Muscle layer of colon (tissue), 2 donors: Measurements from ENCODE around the gene LPAR4.
"Not testable (repeated sequence)": the region's sequence is repeated elsewhere in the genome, so short reads cannot be mapped to it uniquely, and the experiment has no call there.

Experiments used
- H3K27ac ChIP-seq: one replicate; pipeline ENCODE4 v1.7.0; 2013; ENCODE audit warnings: low read depth, mild to moderate bottlenecking, low read length, moderate library complexity
- H3K27me3 ChIP-seq, 2 donors: one replicate each; pipeline ENCODE4 v1.7.0; 2013; ENCODE audit warnings: low read length in 2 of 2, mild to moderate bottlenecking in 2 of 2; ENCODE audit not compliant: insufficient read depth in 2 of 2, control insufficient read depth in 1 of 2
- H3K36me3 ChIP-seq: one replicate; pipeline ENCODE4 v1.7.0; 2013; ENCODE audit warnings: mild to moderate bottlenecking, low read length; ENCODE audit not compliant: insufficient read depth
- H3K4me1 ChIP-seq: one replicate; pipeline ENCODE4 v1.7.0; 2013; ENCODE audit warnings: mild to moderate bottlenecking, low read length; ENCODE audit not compliant: insufficient read depth
- H3K4me3 ChIP-seq, 2 donors: one replicate each; pipeline ENCODE4 v1.7.0; 2013; ENCODE audit warnings: low read length in 2 of 2, low read depth in 1 of 2, mild to moderate bottlenecking in 1 of 2, moderate library complexity in 1 of 2
- H3K9ac ChIP-seq: one replicate; pipeline ENCODE4 v1.7.0; 2013; ENCODE audit warnings: low read length
- H3K9me3 ChIP-seq: one replicate; pipeline ENCODE4 v1.7.0; 2013; ENCODE audit warnings: mild to moderate bottlenecking, low read length
- donor health status: abdominal sarcoma.
- donor health status: Adenocarcinoma of cecum.

LPAR4 gene

DNA sequence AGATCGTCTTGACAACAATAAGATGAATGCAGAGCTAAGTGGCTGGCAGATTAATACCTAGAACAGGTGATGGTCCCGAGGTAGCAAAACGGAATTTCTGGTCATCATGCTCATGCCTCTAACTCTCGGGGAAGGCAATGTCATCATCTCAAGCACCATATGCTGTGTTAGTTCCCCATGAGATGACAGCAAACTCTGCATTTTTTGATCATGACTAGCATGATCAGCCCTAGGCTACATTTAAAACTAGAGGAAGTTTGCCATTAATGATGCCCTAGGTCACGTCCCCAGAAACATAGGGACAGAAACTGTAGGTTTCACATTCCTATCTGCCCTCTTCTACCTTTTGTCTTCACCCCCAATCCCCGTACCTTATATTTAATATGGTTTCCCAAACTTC, 11.6 kb downstream of the LPAR4 start:
- Histone ChIP-seq H3K4me1 (no peaks in the 10 kb centered on the region), H3K4me3 (no peak overlapping the region), H3K9me3 (no peaks in the 10 kb centered on the region), H3K27ac (no peak overlapping the region), H3K9ac (no peak overlapping the region), H3K27me3 (no peaks in the 10 kb centered on the region), H3K36me3 (no peaks in the 10 kb centered on the region)

DNA sequence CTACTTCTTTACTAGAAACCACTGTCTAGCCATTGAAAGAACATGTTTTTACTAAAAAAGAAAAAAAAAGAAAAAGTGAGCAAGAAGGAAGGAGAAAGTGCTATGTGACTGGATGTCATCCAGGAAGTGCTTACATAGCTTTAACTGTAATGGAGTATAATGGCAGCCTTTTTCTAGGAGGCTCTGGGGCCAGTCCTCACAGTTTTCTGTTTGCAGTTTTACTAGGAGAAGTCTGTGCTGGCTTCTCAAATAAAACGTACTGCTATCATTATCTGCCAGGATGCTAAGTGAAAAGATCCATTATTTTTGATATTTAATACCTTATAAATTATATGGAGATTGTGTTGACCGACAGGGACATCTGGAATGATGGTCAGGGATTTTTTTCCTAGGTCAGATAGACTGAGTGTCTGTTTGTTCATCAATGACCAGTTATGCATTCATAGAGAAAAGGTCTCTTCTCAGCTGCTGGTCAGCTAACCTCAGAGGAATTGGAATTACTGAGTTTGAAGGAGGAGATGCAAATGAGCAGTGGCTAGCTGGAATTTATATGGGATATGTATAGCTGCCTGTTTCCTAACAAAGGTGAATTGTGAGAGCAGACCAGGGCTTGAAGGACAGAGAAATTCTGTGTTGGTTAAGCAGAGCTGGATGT, 21.7 kb downstream of the LPAR4 start:
- H3K4me1 ChIP-seq, result no peaks in the 10 kb centered on the region
- H3K9ac ChIP-seq, result no peak overlapping the region
- H3K36me3 ChIP-seq, result no peaks in the 10 kb centered on the region
- no peaks in the 10 kb centered on the region for H3K9me3 ChIP-seq
- H3K27ac ChIP-seq, result no peak overlapping the region
- no peaks in the 10 kb centered on the region for H3K27me3 ChIP-seq
- H3K4me3 ChIP-seq, result no peak overlapping the region

DNA sequence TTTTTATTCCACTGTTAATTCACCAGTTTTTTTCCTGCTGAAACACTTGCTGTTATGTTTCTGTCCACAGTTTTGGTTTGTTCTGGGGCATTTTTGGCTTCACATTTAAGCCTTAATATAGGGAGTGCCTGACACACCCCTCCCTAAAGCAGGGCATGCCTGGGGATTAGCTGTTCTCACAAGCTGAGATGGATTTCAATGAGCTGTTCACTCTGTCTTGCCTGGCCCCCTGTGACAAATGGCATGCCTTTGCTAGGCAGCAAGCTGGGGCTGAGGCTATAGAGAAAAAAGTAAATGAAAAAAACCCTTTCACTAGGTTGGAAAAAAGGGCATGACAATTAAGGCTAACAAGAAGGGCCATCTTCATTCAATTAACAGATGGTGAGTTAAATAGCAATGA, 22.4 kb downstream of the LPAR4 start:
- H3K9me3 ChIP-seq, result no peaks in the 10 kb centered on the region
- no peaks in the 10 kb centered on the region for H3K27me3 ChIP-seq
- H3K36me3 ChIP-seq, result no peaks in the 10 kb centered on the region
- H3K27ac ChIP-seq, result no peak overlapping the region
- no peaks in the 10 kb centered on the region for H3K4me1 ChIP-seq
- no peak overlapping the region for H3K4me3 ChIP-seq
- H3K9ac ChIP-seq, result no peak overlapping the region

DNA sequence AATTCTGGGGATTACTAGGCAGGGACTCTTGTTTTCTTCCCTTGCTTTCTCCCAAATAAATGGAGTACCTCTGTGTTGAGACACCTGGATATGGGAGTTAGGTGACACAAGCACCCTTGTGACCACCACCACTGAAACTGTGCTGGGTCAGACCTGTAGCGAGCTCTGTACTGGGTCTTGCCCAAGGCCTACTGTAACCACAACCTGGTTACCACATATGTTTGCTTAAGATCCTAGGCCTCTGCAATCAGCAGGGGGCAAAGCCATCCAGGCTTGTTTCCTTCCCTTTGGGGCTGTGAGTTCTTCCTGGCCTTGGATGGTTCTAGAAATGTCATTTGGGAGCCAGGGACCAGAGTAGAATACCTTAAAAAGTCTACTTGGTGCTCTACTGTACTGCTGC, 49.4 kb downstream of the LPAR4 start:
- Histone ChIP-seq H3K36me3 (no peaks in the 10 kb centered on the region), H3K9ac (no peak overlapping the region), H3K9me3 (no peaks in the 10 kb centered on the region), H3K27me3 (no peaks in the 10 kb centered on the region), H3K27ac (no peak overlapping the region), H3K4me3 (no peak overlapping the region), H3K4me1 (no peaks in the 10 kb centered on the region)

- Histone ChIP-seq H3K9me3 (no peaks in the 10 kb centered on the region), H3K4me3 (no peak overlapping the region), H3K4me1 (no peaks in the 10 kb centered on the region), H3K27ac (no peak overlapping the region), H3K27me3 (no peaks in the 10 kb centered on the region), H3K36me3 (no peaks in the 10 kb centered on the region), H3K9ac (no peak overlapping the region)
Measured at GRCh38 chrX:78800114-78800513, 52.6 kb downstream of the LPAR4 start.

GRCh38 chrX:78800694-78801093, 53.2 kb downstream of the LPAR4 start:
- Histone ChIP-seq H3K4me1 (no peaks in the 10 kb centered on the region), H3K27me3 (no peaks in the 10 kb centered on the region), H3K27ac (no peak overlapping the region), H3K36me3 (no peaks in the 10 kb centered on the region), H3K9ac (no peak overlapping the region), H3K9me3 (no peaks in the 10 kb centered on the region), H3K4me3 (no peak overlapping the region)

DNA sequence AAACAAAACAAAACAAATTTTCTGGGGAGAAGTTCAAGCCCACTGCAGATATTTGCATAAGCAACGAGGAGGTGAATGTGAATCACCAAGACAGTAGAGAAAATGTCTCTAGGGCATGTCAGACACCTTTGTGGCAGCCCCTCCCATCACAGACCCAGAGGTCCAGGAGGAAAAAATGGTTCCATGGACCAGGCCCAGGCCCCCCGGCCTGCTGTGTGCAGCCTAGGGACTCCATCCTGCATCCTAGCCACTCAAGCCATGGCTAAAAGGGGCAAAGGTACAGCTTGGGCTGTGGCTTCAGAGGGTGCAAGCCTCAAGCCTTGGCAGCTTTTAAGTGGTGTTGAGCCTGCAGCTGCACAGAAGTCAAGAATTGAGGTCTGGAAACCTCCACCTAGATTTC, 54.0 kb downstream of the LPAR4 start:
- no peak overlapping the region for H3K27ac ChIP-seq
- no peaks in the 10 kb centered on the region for H3K36me3 ChIP-seq
- no peaks in the 10 kb centered on the region for H3K4me1 ChIP-seq
- H3K9ac ChIP-seq, result no peak overlapping the region
- no peak overlapping the region for H3K4me3 ChIP-seq
- H3K9me3 ChIP-seq, result no peaks in the 10 kb centered on the region
- no peaks in the 10 kb centered on the region for H3K27me3 ChIP-seq

GRCh38 chrX:78802526-78802925, 55.0 kb downstream of the LPAR4 start:
- not testable (repeated sequence) for H3K27me3 ChIP-seq, H3K9me3 ChIP-seq, H3K4me3 ChIP-seq, H3K27ac ChIP-seq, H3K9ac ChIP-seq, H3K4me1 ChIP-seq, H3K36me3 ChIP-seq
